Spinal cord (tissue), 10 donors: ENCODE measurements around the gene PCNP. TPM values are rescaled to one million over a fixed set of nuclear protein-coding genes. Genes with fewer than 3 reads are reported as not detected.
"Not testable (repeated sequence)": the region's sequence is repeated elsewhere in the genome, so short reads cannot be mapped to it uniquely, and the experiment has no call there.

Experiments used
- DNase-seq, 6 donors: peaks; one replicate each; pipeline versions ENCODE4 v3.0.0 to v3.0.0-alpha.2; 2013 to 2015; ENCODE audit warnings: low spot score in 6 of 6, low read depth in 4 of 6
- H3K27ac ChIP-seq: one replicate; pipeline ENCODE4 v1.5.1; 2013; ENCODE audit warnings: low read depth, low read length, control low read depth
- H3K27me3 ChIP-seq: one replicate; pipeline ENCODE4 v1.6.1; 2013; ENCODE audit warnings: low read length; ENCODE audit not compliant: control insufficient read depth, insufficient read depth
- H3K36me3 ChIP-seq: one replicate; pipeline ENCODE4 v1.6.1; 2013; ENCODE audit warnings: low read length; ENCODE audit not compliant: control insufficient read depth, insufficient read depth
- H3K4me1 ChIP-seq: one replicate; pipeline ENCODE4 v1.6.1; 2013; ENCODE audit warnings: low read length; ENCODE audit not compliant: control insufficient read depth, insufficient read depth
- H3K4me3 ChIP-seq: one replicate; pipeline ENCODE4 v1.5.1; 2013; ENCODE audit warnings: low read depth, low read length, control low read depth
- H3K9me3 ChIP-seq: one replicate; pipeline ENCODE4 v1.6.1; 2013; ENCODE audit warnings: low read length; ENCODE audit not compliant: control insufficient read depth, insufficient read depth
- WGBS: methylation state at CpG from one replicate; pipeline ENCODE4 v1.1.5; 2013; ENCODE audit warnings: missing lambda C conversion rate; ENCODE audit not compliant: insufficient coverage; 5-methylcytosine and 5-hydroxymethylcytosine counted together
- polyA plus RNA-seq, 2 donors: library from polyadenylated mRNA; unstranded; fragments of 120-200 nt; gene quantifications; one replicate each; pipeline ENCODE4 v1.2.1, GENCODE V29; 2013; ENCODE audit not compliant: insufficient read length in 2 of 2
- small RNA-seq: library from RNA; depleted of rRNA; stranded (forward); fragments of <200 nt; gene quantifications from one replicate; pipeline ENCODE3, GENCODE V24; 2014; ENCODE audit warnings: low replicate concordance
- total RNA-seq, 2 donors: library from RNA; depleted of rRNA in 1 of 2; stranded (reverse); fragments of 120-200 nt in 1 of 2; fragments of >200 nt in 1 of 2; gene quantifications; one replicate each; pipeline versions ENCODE4 v1.2.3 to v1.2.4, GENCODE V29; 2013 to 2014
- donor health status: healthy.

The PCNP gene
- total and polyA plus RNA-seq, 4 donors: 81.1 to 190 (median 158) TPM

GRCh38 chr3:101638261-101638745 lies 64.3 kb downstream of the PCNP start:
- Histone ChIP-seq H3K36me3 (no peaks in the 10 kb centered on the region), H3K27me3 (no peaks in the 10 kb centered on the region), H3K9me3 (no peaks in the 10 kb centered on the region), H3K27ac (no peak overlapping the region), H3K4me3 (no peak overlapping the region), H3K4me1 (peaks cover 3% of the 10 kb centered on the region)
- 49% methylated on average over 5 of the region's 10 CpGs for WGBS
- DNase-seq: peak in 1 of 6 donors; percentile 20

- no peak for DNase-seq
- WGBS: 73% methylated on average over 18 of the region's 18 CpGs
- Histone ChIP-seq H3K27ac (no peak overlapping the region), H3K4me3 (no peak overlapping the region), H3K36me3 (no peaks in the 10 kb centered on the region), H3K9me3 (no peaks in the 10 kb centered on the region), H3K27me3 (no peaks in the 10 kb centered on the region), H3K4me1 (peaks cover 3% of the 10 kb centered on the region)
Measured at GRCh38 chr3:101639280-101639963, 65.4 kb downstream of the PCNP start.

- Histone ChIP-seq H3K4me1 (peaks cover 3% of the 10 kb centered on the region), H3K27ac (no peak overlapping the region), H3K27me3 (no peaks in the 10 kb centered on the region), H3K36me3 (no peaks in the 10 kb centered on the region), H3K4me3 (no peak overlapping the region), H3K9me3 (no peaks in the 10 kb centered on the region)
- DNase-seq: no peak
- 97% methylated on average over 8 of the region's 10 CpGs for WGBS
Measured at GRCh38 chr3:101640256-101640655, 66.3 kb downstream of the PCNP start.

- 70% methylated on average over 8 of the region's 14 CpGs for WGBS
Measured at GRCh38 chr3:101641397-101642115, 67.6 kb downstream of the PCNP start.

GRCh38 chr3:101642441-101642840 lies 68.5 kb downstream of the PCNP start:
- no peaks in the 10 kb centered on the region for H3K4me1 ChIP-seq
- H3K9me3 ChIP-seq: no peaks in the 10 kb centered on the region
- DNase-seq: no peak
- H3K36me3 ChIP-seq: no peaks in the 10 kb centered on the region
- H3K27me3 ChIP-seq: no peaks in the 10 kb centered on the region
- WGBS: 90% methylated on average over 2 of the region's 3 CpGs
- H3K27ac ChIP-seq: no peak overlapping the region
- no peak overlapping the region for H3K4me3 ChIP-seq

More at GRCh38 chr3:101641397-101642115, 67.6 kb downstream of the PCNP start:
- H3K36me3 ChIP-seq, H3K27ac ChIP-seq, H3K4me1 ChIP-seq, DNase-seq, H3K27me3 ChIP-seq, H3K4me3 ChIP-seq, H3K9me3 ChIP-seq: not testable (repeated sequence)

GRCh38 chr3:101643009-101643844 lies 69.2 kb downstream of the PCNP start:
- Histone ChIP-seq H3K27me3 (no peaks in the 10 kb centered on the region), H3K9me3 (no peaks in the 10 kb centered on the region), H3K36me3 (peaks cover 4% of the 10 kb centered on the region), H3K27ac (no peak overlapping the region), H3K4me3 (no peak overlapping the region), H3K4me1 (no peaks in the 10 kb centered on the region)
- DNase-seq: no peak
- 91% methylated on average over 7 of the region's 8 CpGs for WGBS

Small RNA genes within 50 kb of the gene (small RNA-seq; reads per million reads assigned to genes)
- not detected for gene RF00019
- gene RNU6-1256P: not detected

Other genes starting within 250 kb of the PCNP start
- 10 to 100 TPM; 65.9 to 84.0 TPM for gene SENP7, start 61.0 kb upstream of the PCNP start, total RNA-seq
- 10 to 100 TPM; 43.2 to 56.9 TPM for gene SENP7, start 61.0 kb upstream of the PCNP start, polyA plus RNA-seq
- 10 to 100 TPM; 23.9 to 43.4 TPM for gene TRMT10C, start 12.3 kb upstream of the PCNP start, total RNA-seq
- 10 to 100 TPM; 21.4 to 31.6 TPM for gene TRMT10C, start 12.3 kb upstream of the PCNP start, polyA plus RNA-seq
- 10 to 100 TPM; 24.2 to 39.2 TPM for gene ZBTB11, start 103.0 kb downstream of the PCNP start, total RNA-seq
- 10 to 100 TPM; 17.7 to 19.1 TPM for gene ZBTB11, start 103.0 kb downstream of the PCNP start, polyA plus RNA-seq
- gene RPL24, start 112.5 kb downstream of the PCNP start, total RNA-seq: 1,000 to 10,000 TPM; 1,390 to 1,776 TPM
- 1,000 to 10,000 TPM in 1 of 2 donors, 100 to 1,000 TPM in 1; 934 to 1,015 TPM for gene RPL24, start 112.5 kb downstream of the PCNP start, polyA plus RNA-seq
- 10 to 100 TPM; 31.6 to 52.0 TPM for gene CEP97, start 150.4 kb downstream of the PCNP start, total RNA-seq
- gene CEP97, start 150.4 kb downstream of the PCNP start, polyA plus RNA-seq: 10 to 100 TPM; 19.2 to 20.7 TPM
- 10 to 100 TPM in 1 of 2 donors, 1 to 10 TPM in 1; 8.9 to 23.0 TPM for gene NXPE3, start 205.0 kb downstream of the PCNP start, total RNA-seq
- gene NXPE3, start 205.0 kb downstream of the PCNP start, polyA plus RNA-seq: 10 to 100 TPM; 18.7 to 21.9 TPM